CD14-positive monocyte (primary cell): Measurements from ENCODE around the gene ELMO1. TPM values are rescaled to one million over a fixed set of nuclear protein-coding genes. Genes with fewer than 3 reads are reported as not detected.

Source experiments
- DNase-seq, 3 donors: peaks; one replicate each; pipeline ENCODE4 v3.0.0-alpha.2; 2011 to 2022
- H2AFZ ChIP-seq: 2 replicates; pipeline ENCODE4 v1.6.0; 2012; ENCODE audit warnings: mild to moderate bottlenecking, low read depth, low read length, inconsistent platforms; ENCODE audit not compliant: insufficient read depth, poor library complexity, severe bottlenecking
- H3K27ac ChIP-seq, 2 donors: 1 replicate in 1 of 2; 2 replicates in 1 of 2; pipeline ENCODE4 v1.5.1; 2012 to 2013; ENCODE audit warnings: low read length in 2 of 2, control low read depth in 1 of 2, inconsistent platforms in 1 of 2, low read depth in 1 of 2, mild to moderate bottlenecking in 1 of 2
- H3K27me3 ChIP-seq, 2 donors: one replicate each; pipeline versions ENCODE4 v1.6.0 to v1.6.1; 2011 to 2013; ENCODE audit warnings: low read length in 2 of 2; ENCODE audit not compliant: control insufficient read depth in 2 of 2, insufficient read depth in 2 of 2
- H3K36me3 ChIP-seq, 2 donors: replicated peaks in 1 of 2; 1 replicate in 1 of 2; 2 replicates in 1 of 2; pipeline versions ENCODE4 v1.5.1 to v1.6.1; 2012 to 2013; ENCODE audit warnings: low read length in 2 of 2, control low read depth in 1 of 2, inconsistent platforms in 1 of 2, mild to moderate bottlenecking in 1 of 2; ENCODE audit not compliant: insufficient read depth in 2 of 2, control insufficient read depth in 1 of 2
- H3K4me1 ChIP-seq, 2 donors: 1 replicate in 1 of 2; 2 replicates in 1 of 2; pipeline versions ENCODE4 v1.5.1 to v1.6.1; 2012 to 2013; ENCODE audit warnings: low read length in 2 of 2, control low read depth in 1 of 2, inconsistent platforms in 1 of 2, mild to moderate bottlenecking in 1 of 2, moderate library complexity in 1 of 2; ENCODE audit not compliant: insufficient read depth in 2 of 2, control insufficient read depth in 1 of 2
- H3K4me2 ChIP-seq: replicated peaks from 2 replicates; pipeline ENCODE3; 2012; ENCODE audit warnings: low read length, moderate library complexity, mild to moderate bottlenecking; ENCODE audit not compliant: poor library complexity, severe bottlenecking; ENCODE audit errors: extremely low read depth
- H3K4me3 ChIP-seq, 3 experiments: fragments of 200-600 bp in 1 of 3; sonication (generic) in 1 of 3; replicated peaks in 1 of 3; 1 replicate in 2 of 3; 2 replicates in 1 of 3; pipeline ENCODE4 v1.5.1; 2011 to 2013; ENCODE audit warnings: low read length in 3 of 3, mild to moderate bottlenecking in 3 of 3, control low read depth in 2 of 3, low read depth in 2 of 3, inconsistent platforms in 1 of 3, moderate library complexity in 1 of 3
- H3K79me2 ChIP-seq: 2 replicates; pipeline ENCODE4 v1.6.0; 2012; ENCODE audit warnings: mild to moderate bottlenecking, control low read depth, inconsistent platforms, low read length, moderate library complexity; ENCODE audit not compliant: insufficient read depth
- H3K9ac ChIP-seq: 2 replicates; pipeline ENCODE4 v1.6.0; 2017; ENCODE audit warnings: low read length, mild to moderate bottlenecking; ENCODE audit not compliant: insufficient read depth, poor library complexity, severe bottlenecking
- H3K9me3 ChIP-seq, 2 donors: replicated peaks in 1 of 2; 1 replicate in 1 of 2; 2 replicates in 1 of 2; pipeline versions ENCODE4 v1.5.1 to v1.6.1; 2012 to 2013; ENCODE audit warnings: low read length in 2 of 2, control low read depth in 1 of 2; ENCODE audit not compliant: control insufficient read depth in 1 of 2, insufficient read depth in 1 of 2
- H4K20me1 ChIP-seq: 2 replicates; pipeline ENCODE4 v1.6.0; 2012; ENCODE audit warnings: mild to moderate bottlenecking, low read length, control low read depth, moderate library complexity; ENCODE audit not compliant: insufficient read depth
- H3K27ac Mint-ChIP-seq, 7 donors: one replicate each; pipeline ENCODE4 v1.8.0; 2020; ENCODE audit warnings: mild to moderate bottlenecking in 7 of 7, mixed read lengths in 7 of 7, moderate library complexity in 6 of 7, inconsistent platforms in 2 of 7
- H3K27me3 Mint-ChIP-seq, 3 donors: one replicate each; pipeline ENCODE4 v1.8.0; 2021 to 2022; ENCODE audit warnings: low read depth in 3 of 3, mild to moderate bottlenecking in 3 of 3, mixed read lengths in 3 of 3, moderate library complexity in 3 of 3, inconsistent platforms in 1 of 3
- H3K36me3 Mint-ChIP-seq, 2 donors: one replicate each; pipeline ENCODE4 v1.8.0; 2020; ENCODE audit warnings: mixed read lengths in 2 of 2, inconsistent platforms in 1 of 2, mild to moderate bottlenecking in 1 of 2
- H3K4me1 Mint-ChIP-seq: one replicate; pipeline ENCODE4 v1.8.0; 2020; ENCODE audit warnings: mild to moderate bottlenecking, mixed read lengths
- H3K4me3 Mint-ChIP-seq, 2 donors: one replicate each; pipeline ENCODE4 v1.8.0; 2020; ENCODE audit warnings: mild to moderate bottlenecking in 2 of 2, mixed read lengths in 2 of 2, moderate library complexity in 1 of 2
- H3K9me3 Mint-ChIP-seq, 7 donors: one replicate each; pipeline ENCODE4 v1.8.0; 2020 to 2022; ENCODE audit warnings: mixed read lengths in 7 of 7, mild to moderate bottlenecking in 6 of 7, moderate library complexity in 6 of 7, inconsistent platforms in 2 of 7
- WGBS: methylation state at CpG from one replicate; pipeline ENCODE4 v1.1.5; 2013; ENCODE audit warnings: missing lambda C conversion rate; ENCODE audit not compliant: insufficient coverage; 5-methylcytosine and 5-hydroxymethylcytosine counted together
- intact Hi-C, 2 donors: fragments of 100-400 bp; cut with micrococcal nuclease; formaldehyde crosslinking; loops; one replicate each; pipeline versions ENCODE4 v1.15.0 to v1.15.1; 2023
- polyA plus RNA-seq, 3 donors: library from polyadenylated mRNA; depleted of rRNA in 1 of 3; unstranded in 2 of 3; stranded (reverse) in 1 of 3; fragments of 300-500 nt in 2 of 3; fragments of >200 nt in 1 of 3; fragmentation: Illumina TruSeq in 2 of 3; gene quantifications; 1 replicate in 2 of 3; 2 replicates in 1 of 3; pipeline ENCODE4 v1.2.3, GENCODE V29; 2012 to 2021
- TF ChIP-seq, protein P1 (sequence below): fragments of 200-600 bp; IDR thresholded peaks from one replicate; pipeline ENCODE4 v1.8.0; 2022; ENCODE audit warnings: antibody characterized with exemption, mild to moderate bottlenecking

ELMO1 gene
- polyA plus RNA-seq, 3 donors = 46.6 to 50.2 (median 46.7) TPM

GRCh38 chr7:37201876-37202198, 246.8 kb downstream of the ELMO1 start:
- H3K4me1 Mint-ChIP-seq = peaks cover 2% of the 10 kb centered on the region
- H3K36me3 Mint-ChIP-seq = peaks cover 65 to 76% of the 10 kb centered on the region in 2 donors
- peaks cover 50% of the 10 kb centered on the region for H4K20me1 ChIP-seq
- no peak overlapping the region for H3K9ac ChIP-seq
- TF ChIP-seq, protein P1, sequence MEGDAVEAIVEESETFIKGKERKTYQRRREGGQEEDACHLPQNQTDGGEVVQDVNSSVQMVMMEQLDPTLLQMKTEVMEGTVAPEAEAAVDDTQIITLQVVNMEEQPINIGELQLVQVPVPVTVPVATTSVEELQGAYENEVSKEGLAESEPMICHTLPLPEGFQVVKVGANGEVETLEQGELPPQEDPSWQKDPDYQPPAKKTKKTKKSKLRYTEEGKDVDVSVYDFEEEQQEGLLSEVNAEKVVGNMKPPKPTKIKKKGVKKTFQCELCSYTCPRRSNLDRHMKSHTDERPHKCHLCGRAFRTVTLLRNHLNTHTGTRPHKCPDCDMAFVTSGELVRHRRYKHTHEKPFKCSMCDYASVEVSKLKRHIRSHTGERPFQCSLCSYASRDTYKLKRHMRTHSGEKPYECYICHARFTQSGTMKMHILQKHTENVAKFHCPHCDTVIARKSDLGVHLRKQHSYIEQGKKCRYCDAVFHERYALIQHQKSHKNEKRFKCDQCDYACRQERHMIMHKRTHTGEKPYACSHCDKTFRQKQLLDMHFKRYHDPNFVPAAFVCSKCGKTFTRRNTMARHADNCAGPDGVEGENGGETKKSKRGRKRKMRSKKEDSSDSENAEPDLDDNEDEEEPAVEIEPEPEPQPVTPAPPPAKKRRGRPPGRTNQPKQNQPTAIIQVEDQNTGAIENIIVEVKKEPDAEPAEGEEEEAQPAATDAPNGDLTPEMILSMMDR = peak; percentile 58
- WGBS = no CpG with 5 or more reads among the region's 2 CpGs
- H3K27me3 ChIP-seq = no peaks in the 10 kb centered on the region
- no peak for DNase-seq
- no peaks in the 10 kb centered on the region for H3K4me1 ChIP-seq
- H3K27ac ChIP-seq = no peak overlapping the region
- peaks cover 27 to 83% of the 10 kb centered on the region in 2 donors for H3K36me3 ChIP-seq
- no peak overlapping the region for H3K4me2 ChIP-seq
- no peak overlapping the region for H2AFZ ChIP-seq
- H3K9me3 ChIP-seq = no peaks in the 10 kb centered on the region
- no peaks in the 10 kb centered on the region for H3K79me2 ChIP-seq
- no peak overlapping the region for H3K4me3 ChIP-seq
- H3K4me3 Mint-ChIP-seq = no peak overlapping the region
- H3K27me3 Mint-ChIP-seq = peaks cover 0 to 1% (median 0%) of the 10 kb centered on the region in 3 donors
- H3K27ac Mint-ChIP-seq = no peak overlapping the region
- intact Hi-C loops = loop anchor here (10.0 kb wide), 3 partner anchors 303 to 717 kb away; no protein-coding TSS in a partner anchor
- H3K9me3 Mint-ChIP-seq = peaks cover 0 to 3% (median 0%) of the 10 kb centered on the region in 7 donors

DNA sequence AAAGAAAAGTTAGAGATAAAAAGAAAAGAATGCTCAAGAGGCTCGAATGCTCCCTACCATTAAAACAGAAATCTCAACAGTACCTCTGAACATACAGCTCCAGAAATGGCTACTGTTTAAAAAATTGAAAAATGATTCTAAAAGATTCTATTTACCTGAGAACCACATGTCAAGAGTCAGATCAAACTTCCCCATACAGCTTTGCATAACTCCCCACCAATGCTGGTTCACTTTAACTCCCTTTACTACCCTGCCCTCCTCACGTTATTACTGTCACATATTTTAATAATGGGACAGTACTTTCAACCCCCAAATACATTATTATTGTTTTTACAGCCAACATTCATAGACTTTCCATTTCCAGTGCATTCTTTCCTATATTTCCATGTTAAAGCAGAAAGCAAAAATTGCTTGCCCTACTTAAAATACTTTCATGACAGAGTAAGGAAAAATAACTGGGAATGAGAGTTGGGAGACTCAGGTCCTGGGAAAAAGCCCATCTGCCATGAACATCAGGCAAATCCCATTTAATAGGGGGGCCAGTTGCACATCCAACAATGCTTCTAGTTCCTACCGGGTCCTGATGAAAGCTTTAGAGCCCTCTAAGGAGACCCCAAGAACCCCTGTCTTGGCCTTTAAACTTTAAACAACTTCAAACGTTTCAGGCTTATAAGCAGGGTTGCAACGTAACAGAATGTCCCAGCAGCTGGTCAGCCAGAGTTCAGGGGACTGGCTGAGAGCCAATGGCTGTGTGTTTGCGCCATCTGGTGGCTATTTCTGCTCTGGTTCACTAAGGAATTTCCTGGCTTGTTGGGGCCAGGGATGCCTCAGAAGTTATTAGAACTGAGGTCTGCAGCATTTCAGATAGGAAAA, 247.4 kb downstream of the ELMO1 start:
- TF ChIP-seq, protein P1 = peak; percentile 84
- H4K20me1 ChIP-seq = peaks cover 54% of the 10 kb centered on the region
- H3K27ac ChIP-seq = no peak overlapping the region
- H3K9me3 ChIP-seq = no peaks in the 10 kb centered on the region
- no peak overlapping the region for H3K4me3 ChIP-seq
- intact Hi-C loops = loop anchor here (10.0 kb wide), 3 partner anchors 304 to 716 kb away; no protein-coding TSS in a partner anchor
- H2AFZ ChIP-seq = no peak overlapping the region
- H3K9ac ChIP-seq = no peak overlapping the region
- H3K36me3 ChIP-seq = peaks cover 31 to 83% of the 10 kb centered on the region in 2 donors
- 30% methylated on average over 4 of the region's 6 CpGs for WGBS
- no peaks in the 10 kb centered on the region for H3K79me2 ChIP-seq
- Mint-ChIP-seq H3K27ac (no peak overlapping the region), H3K4me3 (no peak overlapping the region), H3K4me1 (peaks cover 2% of the 10 kb centered on the region), H3K36me3 (peaks cover 63 to 76% of the 10 kb centered on the region in 2 donors), H3K27me3 (peaks cover 0 to 1% (median 0%) of the 10 kb centered on the region in 3 donors), H3K9me3 (peaks cover 0 to 3% (median 0%) of the 10 kb centered on the region in 7 donors)
- no peaks in the 10 kb centered on the region for H3K27me3 ChIP-seq
- H3K4me1 ChIP-seq = no peaks in the 10 kb centered on the region
- no peak overlapping the region for H3K4me2 ChIP-seq
- DNase-seq = peak; percentile 55 to 67 (median 66)
